ENCODE data around the gene NFIB. TPM values are rescaled to one million over a fixed set of nuclear protein-coding genes. Genes with fewer than 3 reads are reported as not detected.
A peak's percentile ranks its signal among the peaks of the same experiment; 100 is the strongest.

NFIB gene
- polyA plus RNA-seq, 1 of the 3 experiments (the other 2 are of a cell fraction): 9.2 TPM

DNA sequence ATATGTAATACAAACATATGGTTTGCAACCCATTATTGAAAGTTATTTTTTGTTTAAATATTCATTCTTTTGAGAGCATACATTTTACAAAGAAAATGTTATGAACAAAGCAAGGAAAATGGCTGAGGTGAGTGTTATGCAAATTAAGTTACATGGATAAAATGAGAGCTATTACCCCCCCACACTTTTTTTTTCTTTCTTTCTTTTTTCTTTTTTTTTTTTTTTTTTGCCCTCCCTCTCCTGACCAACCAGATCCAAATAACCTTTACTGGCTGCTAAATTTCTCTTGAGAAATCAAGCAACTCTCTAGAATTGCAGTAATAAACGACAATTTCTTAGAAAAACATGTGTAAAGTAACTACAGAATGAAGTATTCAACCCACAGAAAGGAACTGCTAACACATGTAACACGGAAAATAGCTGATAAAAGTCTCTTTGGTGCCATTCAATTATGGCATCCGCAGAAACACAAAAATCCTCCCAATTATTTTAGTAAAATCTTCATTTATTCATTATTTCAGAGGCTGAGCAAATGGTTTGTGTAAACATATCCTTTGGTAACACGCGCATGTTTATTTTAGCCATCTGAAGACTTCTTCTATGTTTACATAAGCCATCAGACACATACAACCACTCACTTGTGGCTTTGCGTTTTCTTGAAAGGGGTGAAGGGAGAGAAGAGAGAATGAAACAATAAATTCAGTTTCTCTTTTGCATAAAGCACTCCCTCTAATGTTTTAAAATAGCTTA lies 216.1 kb downstream of the NFIB start:
- H3K4me1 ChIP-seq (ENCODE audit: control insufficient read depth in 1 of 2, insufficient read depth in 2 of 2, low read depth in 1 of 2, low read length in 1 of 2): peaks cover 32 to 34% of the 10 kb centered on the region in 2 experiments; a peak in 3 of 4 replicates
- H3K9me2 ChIP-seq: no peaks in the 10 kb centered on the region
- TF ChIP-seq FOXM1 (IDR thresholded peaks at IDR 0.05; ENCODE audit: low read depth) (no peak), NFIC (IDR thresholded peaks at IDR 0.05; ENCODE audit: borderline replicate concordance) (no peak), REST (IDR thresholded peaks at IDR 0.05; ENCODE audit: low read depth, low read length) (no peak)
- ChIA-PET CTCF (interaction anchor here (0.9 to 1.5 kb wide), 4 partner anchors 9 to 256 kb away, joined by 3 read pairs; no protein-coding TSS in a partner anchor), POLR2A (interaction anchor here (0.6 kb wide), 1 partner anchor 216 kb away, joined by 3 read pairs; no protein-coding TSS in a partner anchor)
- H3K4me2 ChIP-seq: peak overlapping the region; percentile 76; the same call in 1 of the 2 replicates
- H3K4me3 ChIP-seq (ENCODE audit: low read depth in 2 of 2, low read length in 1 of 2): no peak overlapping the region
- peak overlapping the region; percentile 91 to 100 for H3K27ac ChIP-seq (ENCODE audit: low read depth in 2 of 2, low read length in 1 of 2)
- no peaks in the 10 kb centered on the region for H4K20me1 ChIP-seq (ENCODE audit: insufficient read depth)
- H3K9me3 ChIP-seq: no peaks in the 10 kb centered on the region
- H3K36me3 ChIP-seq (replicated peaks in 1 of 2; ENCODE audit: control insufficient read depth in 1 of 2, insufficient read depth in 2 of 2, low read length in 1 of 2): peaks cover 24 to 28% of the 10 kb centered on the region in 2 experiments
- 70% methylated on average over 6 of the region's 6 CpGs for WGBS (ENCODE audit: low lambda C conversion rate)
- H3F3A ChIP-seq (replicated peaks; ENCODE audit: insufficient read depth): peaks cover 27% of the 10 kb centered on the region
- no peaks in the 10 kb centered on the region for H3K27me3 ChIP-seq (ENCODE audit: insufficient read depth)
- H2AFZ ChIP-seq (ENCODE audit: low read depth): no peak overlapping the region
- no peak for DNase-seq
- H3K79me2 ChIP-seq (ENCODE audit: insufficient read depth): no peaks in the 10 kb centered on the region; the same call in 1 of the 2 replicates
- no peak overlapping the region for H3K9ac ChIP-seq

- H3K4me1 ChIP-seq (ENCODE audit: control insufficient read depth in 1 of 2, insufficient read depth in 2 of 2, low read depth in 1 of 2, low read length in 1 of 2): peaks cover 29 to 32% of the 10 kb centered on the region in 2 experiments; a peak in 3 of 4 replicates
- no peaks in the 10 kb centered on the region for H4K20me1 ChIP-seq (ENCODE audit: insufficient read depth)
- WGBS (ENCODE audit: low lambda C conversion rate): 12% methylated on average over 4 of the region's 4 CpGs
- ChIA-PET CTCF (interaction anchor here (0.9 kb wide), 1 partner anchor 651 kb away, joined by 3 read pairs; no protein-coding TSS in a partner anchor), POLR2A (interaction anchor here (0.6 kb wide), 1 partner anchor 216 kb away, joined by 3 read pairs; no protein-coding TSS in a partner anchor)
- H3K36me3 ChIP-seq (replicated peaks in 1 of 2; ENCODE audit: control insufficient read depth in 1 of 2, insufficient read depth in 2 of 2, low read length in 1 of 2): peaks cover 20 to 26% of the 10 kb centered on the region in 2 experiments
- no peak overlapping the region for H2AFZ ChIP-seq (ENCODE audit: low read depth)
- peak overlapping the region in 1 of 2 experiments; percentile 52; a peak in 1 of 4 replicates for H3K4me3 ChIP-seq (ENCODE audit: low read depth in 2 of 2, low read length in 1 of 2)
- peaks cover 23% of the 10 kb centered on the region for H3F3A ChIP-seq (replicated peaks; ENCODE audit: insufficient read depth)
- no peaks in the 10 kb centered on the region for H3K9me2 ChIP-seq
- peak overlapping the region; percentile 73; the same call in 1 of the 2 replicates for H3K9ac ChIP-seq
- DNase-seq: peak; percentile 41
- H3K79me2 ChIP-seq (ENCODE audit: insufficient read depth): no peaks in the 10 kb centered on the region; the same call in 1 of the 2 replicates
- H3K27ac ChIP-seq (ENCODE audit: low read depth in 2 of 2, low read length in 1 of 2): peak overlapping the region; percentile 91 to 100
- no peaks in the 10 kb centered on the region for H3K9me3 ChIP-seq
- peak overlapping the region; percentile 76 for H3K4me2 ChIP-seq
- no peaks in the 10 kb centered on the region for H3K27me3 ChIP-seq (ENCODE audit: insufficient read depth)
- TF ChIP-seq USF2 (IDR thresholded peaks at IDR 0.05; ENCODE audit: borderline replicate concordance, low read depth, low read length): no peak
- TF ChIP-seq IRF3 (IDR thresholded peaks at IDR 0.05; ENCODE audit: low read depth, low read length): no peak
- TF ChIP-seq MEF2A (IDR thresholded peaks at IDR 0.05; ENCODE audit: borderline replicate concordance, low read depth): no peak
- TF ChIP-seq, protein P1, sequence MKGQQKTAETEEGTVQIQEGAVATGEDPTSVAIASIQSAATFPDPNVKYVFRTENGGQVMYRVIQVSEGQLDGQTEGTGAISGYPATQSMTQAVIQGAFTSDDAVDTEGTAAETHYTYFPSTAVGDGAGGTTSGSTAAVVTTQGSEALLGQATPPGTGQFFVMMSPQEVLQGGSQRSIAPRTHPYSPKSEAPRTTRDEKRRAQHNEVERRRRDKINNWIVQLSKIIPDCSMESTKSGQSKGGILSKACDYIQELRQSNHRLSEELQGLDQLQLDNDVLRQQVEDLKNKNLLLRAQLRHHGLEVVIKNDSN (IDR thresholded peaks at IDR 0.05; ENCODE audit: borderline replicate concordance, low read depth): no peak
- no peak for TF ChIP-seq RFX5 (IDR thresholded peaks at IDR 0.05; ENCODE audit: low read length)
- TF ChIP-seq CHD2 (IDR thresholded peaks at IDR 0.05; ENCODE audit: low read length, partially characterized antibody): no peak
- no peak for TF ChIP-seq CTCF (IDR thresholded peaks at IDR 0.05)
- no peak for TF ChIP-seq MAX (IDR thresholded peaks at IDR 0.05; ENCODE audit: low read depth)
- TF ChIP-seq TEAD4 (IDR thresholded peaks at IDR 0.05; ENCODE audit: borderline replicate concordance, insufficient read depth): no peak
- TF ChIP-seq FOXJ3 (CRISPR knock-in tag; IDR thresholded peaks at IDR 0.05): no peak
- TF ChIP-seq JUND (IDR thresholded peaks at IDR 0.05): no peak; the same call in 1 of the 2 replicates
- no peak for TF ChIP-seq TAF1 (IDR thresholded peaks at IDR 0.05; ENCODE audit: borderline replicate concordance, low read depth, low read length)
- 0 out of 2 replicates have a peak, but pooled peaks have one; percentile 43 for TF ChIP-seq RCOR1 (IDR thresholded peaks at IDR 0.05; ENCODE audit: low read length)
- TF ChIP-seq POLR2AphosphoS5 (IDR thresholded peaks at IDR 0.05; ENCODE audit: low read depth, low read length): no peak
Measured at GRCh38 chr9:14097215-14097614, 216.7 kb downstream of the NFIB start.

Data from SK-N-SH (cell line).